Right atrium auricular region (tissue), 2 donors: Measurements from ENCODE around the gene PDIA3. TPM values are rescaled to one million over a fixed set of nuclear protein-coding genes. Genes with fewer than 3 reads are reported as not detected.

ENCODE experiments used
- DNase-seq: peaks from one replicate; pipeline ENCODE4 v3.0.0-alpha.2; 2019; ENCODE audit warnings: low spot score
- H3K27ac ChIP-seq, 2 donors: fragments of 200-600 bp; sonication (generic); 1 replicate in 1 of 2; 2 replicates in 1 of 2; pipeline ENCODE4 v1.5.1; 2016 to 2019
- H3K27me3 ChIP-seq, 2 donors: fragments of 200-600 bp; sonication (generic); one replicate each; pipeline versions ENCODE4 v1.5.1 to v1.6.0; 2017 to 2019
- H3K36me3 ChIP-seq: fragments of 200-600 bp; sonication (generic); one replicate; pipeline ENCODE4 v1.5.1; 2016
- H3K4me1 ChIP-seq, 2 donors: fragments of 200-600 bp; sonication (generic); one replicate each; pipeline versions ENCODE4 v1.5.1 to v1.6.0; 2017 to 2019
- H3K4me3 ChIP-seq, 2 donors: fragments of 200-600 bp; sonication (generic); 1 replicate in 1 of 2; 2 replicates in 1 of 2; pipeline ENCODE4 v1.5.1; 2017 to 2019; ENCODE audit warnings: mild to moderate bottlenecking in 1 of 2, moderate library complexity in 1 of 2
- H3K9me3 ChIP-seq, 2 donors: fragments of 200-600 bp; sonication (generic); one replicate each; pipeline ENCODE4 v1.5.1; 2019
- CTCF ChIP-seq, 2 donors: fragments of 200-600 bp; sonication (generic); IDR thresholded peaks; one replicate each; pipeline ENCODE4 v1.5.1; 2019; ENCODE audit warnings: antibody characterized with exemption in 2 of 2
- total RNA-seq, 2 donors: library from RNA; depleted of rRNA; stranded (reverse); fragments of >200 nt; gene quantifications; one replicate each; pipeline ENCODE4 v1.1.0, GENCODE V29; 2016

The PDIA3 gene
- total RNA-seq, 2 donors from 2014 or later = 77.9 to 82.4 TPM

GRCh38 chr15:43795197-43795596, 49.0 kb downstream of the PDIA3 start:
- peaks cover 0 to 62% of the 10 kb centered on the region in 2 donors for H3K4me1 ChIP-seq
- TF ChIP-seq CTCF (IDR thresholded peaks at IDR 0.05) = no peak
- peak overlapping the region in 1 of 2 donors; percentile 99 for H3K27ac ChIP-seq
- no peak for DNase-seq
- peaks cover 55% of the 10 kb centered on the region for H3K36me3 ChIP-seq
- H3K4me3 ChIP-seq = no peak overlapping the region
- H3K9me3 ChIP-seq = no peaks in the 10 kb centered on the region
- no peaks in the 10 kb centered on the region for H3K27me3 ChIP-seq

- H3K27ac ChIP-seq = no peak overlapping the region
- no peaks in the 10 kb centered on the region for H3K9me3 ChIP-seq
- no peak overlapping the region for H3K4me3 ChIP-seq
- no peak for TF ChIP-seq CTCF (IDR thresholded peaks at IDR 0.05)
- H3K27me3 ChIP-seq = no peaks in the 10 kb centered on the region
- H3K36me3 ChIP-seq = peaks cover 55% of the 10 kb centered on the region
- peaks cover 0 to 65% of the 10 kb centered on the region in 2 donors for H3K4me1 ChIP-seq
- DNase-seq = no peak
These were observed 49.8 kb downstream of the PDIA3 start for GRCh38 chr15:43795997-43796396.

DNA sequence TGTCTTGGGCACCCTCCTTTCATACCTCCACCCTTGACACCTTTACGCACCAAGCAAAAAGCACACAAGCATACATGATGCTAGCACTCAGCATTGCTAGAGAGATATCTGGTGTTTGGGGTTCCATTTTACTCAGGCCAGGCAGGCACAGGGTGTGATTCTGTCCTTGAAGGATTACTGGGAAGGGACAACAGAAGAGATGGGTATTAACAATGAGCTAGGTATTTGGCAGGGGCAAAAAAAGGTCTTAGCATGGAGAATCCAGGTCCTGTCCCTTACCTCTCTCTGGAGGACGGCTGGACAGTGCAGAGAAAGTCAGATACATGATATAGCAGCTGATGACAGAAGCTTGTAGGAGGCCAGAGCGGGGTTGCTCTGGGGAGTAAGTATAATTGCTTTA, 50.3 kb downstream of the PDIA3 start:
- H3K4me1 ChIP-seq = peaks cover 0 to 68% of the 10 kb centered on the region in 2 donors
- H3K36me3 ChIP-seq = peaks cover 56% of the 10 kb centered on the region

DNA sequence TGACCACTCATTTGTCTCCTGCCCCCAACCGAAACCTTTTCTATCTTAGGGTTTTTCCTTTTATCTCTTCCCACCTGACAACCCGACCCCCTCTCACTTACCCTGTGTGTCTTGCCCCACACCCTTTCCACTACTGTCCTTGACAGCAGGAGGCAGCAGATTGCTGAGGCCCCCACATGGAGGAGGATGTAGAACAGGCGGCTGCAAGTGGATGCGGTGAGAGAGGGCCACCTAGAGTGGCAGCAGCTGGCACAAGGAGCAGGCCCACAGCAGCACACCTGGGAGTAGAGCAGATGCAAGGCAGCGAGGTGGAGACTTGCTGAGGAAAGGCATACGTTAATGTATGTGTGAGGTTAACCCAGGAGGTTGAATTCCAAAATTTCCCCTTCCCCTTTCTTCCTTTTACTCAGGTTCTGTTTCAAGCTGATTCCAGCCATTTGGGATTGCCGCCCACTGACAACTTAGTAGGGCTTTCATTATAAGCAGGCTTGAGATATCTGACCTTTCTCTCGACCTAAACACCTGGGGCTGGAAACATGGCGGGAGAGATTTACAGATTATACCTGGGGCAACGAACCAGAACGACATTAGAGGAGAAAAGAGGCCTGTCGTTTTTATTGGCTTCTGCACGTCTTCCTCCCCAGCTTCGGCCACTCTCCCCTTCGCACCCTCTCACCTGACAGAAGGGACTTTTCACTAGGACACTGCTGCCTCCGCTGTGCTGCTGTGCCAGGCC, 53.1 kb downstream of the PDIA3 start:
- H3K27me3 ChIP-seq = no peaks in the 10 kb centered on the region
- no peak for DNase-seq
- H3K4me3 ChIP-seq = no peak overlapping the region
- peaks cover 62% of the 10 kb centered on the region for H3K36me3 ChIP-seq
- TF ChIP-seq CTCF (IDR thresholded peaks at IDR 0.05) = no peak
- no peaks in the 10 kb centered on the region for H3K9me3 ChIP-seq
- peaks cover 0 to 54% of the 10 kb centered on the region in 2 donors for H3K4me1 ChIP-seq
- H3K27ac ChIP-seq = peak overlapping the region; percentile 94 to 95

More for the DNA sequence above, 50.3 kb downstream of the PDIA3 start:
- no peak for TF ChIP-seq CTCF (IDR thresholded peaks at IDR 0.05)
- Histone ChIP-seq H3K27me3 (no peaks in the 10 kb centered on the region), H3K27ac (no peak overlapping the region), H3K9me3 (no peaks in the 10 kb centered on the region), H3K4me3 (no peak overlapping the region)
- DNase-seq = no peak

GRCh38 chr15:43799945-43800285, 53.7 kb downstream of the PDIA3 start, which contains the start of gene SERINC4:
TSS of gene SERINC4 (minus strand) at chr15:43800220. CDS start at chr15:43799986, 234 bp downstream.
- H3K36me3 ChIP-seq = peaks cover 62% of the 10 kb centered on the region
- no peak for DNase-seq
- H3K4me1 ChIP-seq = peaks cover 0 to 48% of the 10 kb centered on the region in 2 donors

More at GRCh38 chr15:43799945-43800285, 53.7 kb downstream of the PDIA3 start, which contains the start of gene SERINC4:
- peak within 1 kb of the TSS; percentile 94 to 95 for H3K27ac ChIP-seq
- H3K9me3 ChIP-seq = no peaks in the 10 kb centered on the region
- TF ChIP-seq CTCF (IDR thresholded peaks at IDR 0.05) = no peak
- no peaks in the 10 kb centered on the region for H3K27me3 ChIP-seq
- H3K4me3 ChIP-seq = peak within 1 kb of the TSS; percentile 71 to 95
